Coronary artery (tissue), 2 donors: ENCODE results near the gene NOC3L.

Source experiments
- DNase-seq: peaks from one replicate; pipeline ENCODE4 v3.0.0-alpha.2; 2017; ENCODE audit warnings: low spot score
- H3K27ac ChIP-seq, 2 donors: fragments of 200-600 bp; sonication (generic); one replicate each; pipeline ENCODE4 v1.5.1; 2016 to 2019
- H3K4me3 ChIP-seq: fragments of 200-600 bp; sonication (generic); 2 replicates; pipeline ENCODE4 v1.5.1; 2016; ENCODE audit warnings: mild to moderate bottlenecking, moderate library complexity
- TF ChIP-seq, protein P1 (sequence below): fragments of 200-600 bp; sonication (generic); IDR thresholded peaks from one replicate; pipeline ENCODE4 v1.5.1; 2019; ENCODE audit warnings: antibody characterized with exemption

Gene NOC3L

DNA sequence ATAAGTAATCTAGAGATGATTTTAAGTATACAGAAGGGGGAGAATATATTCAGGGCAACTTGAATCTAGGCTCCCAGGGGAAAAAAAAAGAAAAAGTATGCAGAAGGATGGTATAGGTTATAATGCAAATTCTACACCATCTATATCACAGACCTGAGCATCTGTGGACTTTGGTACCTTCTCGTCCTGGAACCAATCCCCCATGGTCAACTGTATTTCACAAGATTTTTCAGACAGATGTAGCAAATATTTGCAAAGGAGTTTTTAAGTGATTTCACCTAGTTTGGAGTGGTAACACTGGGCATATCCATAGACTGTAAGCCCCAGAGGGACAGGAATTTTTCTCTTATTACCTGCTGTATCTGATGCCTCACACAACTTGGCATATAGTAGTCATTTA, 58.8 kb downstream of the NOC3L start:
- TF ChIP-seq, protein P1, sequence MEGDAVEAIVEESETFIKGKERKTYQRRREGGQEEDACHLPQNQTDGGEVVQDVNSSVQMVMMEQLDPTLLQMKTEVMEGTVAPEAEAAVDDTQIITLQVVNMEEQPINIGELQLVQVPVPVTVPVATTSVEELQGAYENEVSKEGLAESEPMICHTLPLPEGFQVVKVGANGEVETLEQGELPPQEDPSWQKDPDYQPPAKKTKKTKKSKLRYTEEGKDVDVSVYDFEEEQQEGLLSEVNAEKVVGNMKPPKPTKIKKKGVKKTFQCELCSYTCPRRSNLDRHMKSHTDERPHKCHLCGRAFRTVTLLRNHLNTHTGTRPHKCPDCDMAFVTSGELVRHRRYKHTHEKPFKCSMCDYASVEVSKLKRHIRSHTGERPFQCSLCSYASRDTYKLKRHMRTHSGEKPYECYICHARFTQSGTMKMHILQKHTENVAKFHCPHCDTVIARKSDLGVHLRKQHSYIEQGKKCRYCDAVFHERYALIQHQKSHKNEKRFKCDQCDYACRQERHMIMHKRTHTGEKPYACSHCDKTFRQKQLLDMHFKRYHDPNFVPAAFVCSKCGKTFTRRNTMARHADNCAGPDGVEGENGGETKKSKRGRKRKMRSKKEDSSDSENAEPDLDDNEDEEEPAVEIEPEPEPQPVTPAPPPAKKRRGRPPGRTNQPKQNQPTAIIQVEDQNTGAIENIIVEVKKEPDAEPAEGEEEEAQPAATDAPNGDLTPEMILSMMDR: no peak
- Histone ChIP-seq H3K4me3 (no peak overlapping the region), H3K27ac (no peak overlapping the region)
- DNase-seq: no peak

DNA sequence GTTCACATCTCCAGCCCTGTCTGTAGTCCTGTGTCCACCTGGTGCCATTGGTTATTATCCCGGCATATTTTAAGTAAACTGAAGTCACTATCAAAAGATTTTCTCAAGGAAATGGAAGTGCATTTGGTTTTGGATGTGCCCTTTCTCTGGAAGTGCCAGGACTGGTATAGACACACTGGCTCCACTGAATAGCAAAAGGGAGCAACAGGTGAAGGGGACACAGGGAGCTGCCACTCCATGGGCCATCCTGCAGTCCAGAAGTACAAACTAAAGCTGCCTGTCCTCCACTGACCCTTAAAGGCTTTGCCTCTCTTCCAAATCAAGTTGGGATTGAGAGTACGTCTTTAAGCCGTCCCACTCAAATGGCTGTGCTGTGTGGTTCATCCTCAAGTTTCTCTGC, 62.7 kb downstream of the NOC3L start:
- H3K4me3 ChIP-seq: no peak overlapping the region
- DNase-seq: no peak
- TF ChIP-seq, protein P1: no peak
- no peak overlapping the region for H3K27ac ChIP-seq

DNA sequence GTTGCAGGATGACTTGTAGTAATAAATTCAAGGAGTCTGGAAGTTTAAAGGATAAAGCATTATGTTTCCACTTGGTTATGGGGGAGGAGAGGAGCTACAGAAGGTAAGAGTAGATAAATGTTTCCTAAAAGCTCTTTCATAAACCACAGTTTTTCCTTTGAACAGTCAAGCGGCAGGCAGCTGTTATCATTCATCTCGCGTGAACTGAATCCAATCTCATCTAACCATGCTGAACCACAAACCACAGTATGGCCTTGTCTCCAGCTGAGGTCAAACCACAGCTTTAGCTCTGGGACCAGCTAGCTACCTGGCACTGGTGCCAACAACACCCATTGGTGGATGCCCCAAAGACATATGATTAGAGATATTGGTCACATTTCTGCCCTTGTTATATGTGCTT, 63.3 kb downstream of the NOC3L start:
- Histone ChIP-seq H3K4me3 (no peak overlapping the region), H3K27ac (no peak overlapping the region)
- TF ChIP-seq, protein P1: no peak
- DNase-seq: no peak

DNA sequence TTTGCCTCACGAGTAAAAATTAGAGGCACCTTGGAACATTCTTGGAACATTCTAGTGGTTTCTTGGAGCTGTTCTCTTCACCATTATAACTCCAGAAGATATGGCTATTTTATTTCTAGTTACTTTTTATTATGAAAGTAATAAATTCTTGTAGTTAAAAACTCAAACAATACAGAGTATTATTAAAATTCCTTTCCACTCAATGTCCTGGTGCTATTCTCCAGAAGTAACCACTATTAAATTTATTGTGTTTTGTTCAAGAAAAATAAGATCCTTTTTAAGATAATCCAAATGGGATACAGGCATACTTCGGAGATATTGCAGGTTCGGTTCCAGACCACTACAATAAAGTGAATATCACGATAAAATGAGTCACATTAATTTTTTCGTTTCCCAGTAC, 68.6 kb downstream of the NOC3L start:
- Histone ChIP-seq H3K27ac (no peak overlapping the region), H3K4me3 (no peak overlapping the region)
- TF ChIP-seq, protein P1: no peak
- DNase-seq: no peak

DNA sequence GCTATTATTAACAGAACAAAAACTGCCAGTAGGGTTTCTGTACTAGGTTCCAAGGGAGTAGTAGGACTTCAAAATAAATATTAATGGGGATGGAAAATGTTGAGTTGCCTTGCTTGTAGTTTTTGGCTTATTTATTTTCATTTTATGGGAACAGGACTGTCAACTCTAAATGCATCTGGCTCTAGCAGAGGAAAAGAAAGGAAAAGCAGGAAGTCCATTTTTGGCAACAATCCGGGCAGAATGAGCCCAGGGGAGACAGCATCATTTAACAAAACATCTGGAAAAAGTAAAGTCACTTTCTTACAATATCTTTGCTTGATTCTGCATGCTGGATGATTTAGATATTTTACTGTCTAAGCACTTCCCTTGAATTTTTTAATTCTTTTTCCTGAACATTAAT, 69.4 kb downstream of the NOC3L start:
- Histone ChIP-seq H3K4me3 (no peak overlapping the region), H3K27ac (no peak overlapping the region)
- no peak for DNase-seq
- TF ChIP-seq, protein P1: no peak

DNA sequence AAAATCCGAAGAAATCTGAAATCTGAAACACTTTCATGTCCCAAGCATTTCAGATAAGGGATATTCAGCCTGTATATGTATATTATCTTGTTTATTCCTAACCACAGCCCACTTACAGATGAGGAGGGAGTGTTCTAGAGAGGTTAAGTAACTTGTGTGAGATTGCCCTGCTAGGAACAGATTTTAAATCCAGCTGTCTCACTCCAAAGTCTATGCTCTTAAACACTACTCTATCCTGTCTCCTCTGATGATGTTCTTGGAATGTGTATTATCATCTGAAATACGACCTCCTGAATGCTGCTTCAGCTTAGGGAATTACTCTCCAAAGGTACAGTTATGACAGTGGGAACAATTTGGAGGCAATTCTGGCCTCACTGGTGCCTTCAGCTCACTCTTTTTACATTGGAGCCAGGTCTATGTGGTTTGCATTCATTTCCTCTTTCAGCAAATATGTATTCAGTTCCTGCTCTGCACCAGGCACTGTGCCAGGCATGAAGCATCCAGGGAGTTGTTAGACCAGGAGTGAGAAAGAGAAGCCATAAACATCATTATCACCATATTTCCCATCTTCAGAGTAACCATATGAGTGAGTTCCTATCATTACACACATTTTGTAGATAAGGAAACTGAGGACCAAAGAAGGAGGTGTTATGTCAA, 70.2 kb downstream of the NOC3L start:
- Histone ChIP-seq H3K27ac (peak overlapping the region in 1 of 2 donors; percentile 51), H3K4me3 (no peak overlapping the region)
- TF ChIP-seq, protein P1: no peak
- no peak for DNase-seq

DNA sequence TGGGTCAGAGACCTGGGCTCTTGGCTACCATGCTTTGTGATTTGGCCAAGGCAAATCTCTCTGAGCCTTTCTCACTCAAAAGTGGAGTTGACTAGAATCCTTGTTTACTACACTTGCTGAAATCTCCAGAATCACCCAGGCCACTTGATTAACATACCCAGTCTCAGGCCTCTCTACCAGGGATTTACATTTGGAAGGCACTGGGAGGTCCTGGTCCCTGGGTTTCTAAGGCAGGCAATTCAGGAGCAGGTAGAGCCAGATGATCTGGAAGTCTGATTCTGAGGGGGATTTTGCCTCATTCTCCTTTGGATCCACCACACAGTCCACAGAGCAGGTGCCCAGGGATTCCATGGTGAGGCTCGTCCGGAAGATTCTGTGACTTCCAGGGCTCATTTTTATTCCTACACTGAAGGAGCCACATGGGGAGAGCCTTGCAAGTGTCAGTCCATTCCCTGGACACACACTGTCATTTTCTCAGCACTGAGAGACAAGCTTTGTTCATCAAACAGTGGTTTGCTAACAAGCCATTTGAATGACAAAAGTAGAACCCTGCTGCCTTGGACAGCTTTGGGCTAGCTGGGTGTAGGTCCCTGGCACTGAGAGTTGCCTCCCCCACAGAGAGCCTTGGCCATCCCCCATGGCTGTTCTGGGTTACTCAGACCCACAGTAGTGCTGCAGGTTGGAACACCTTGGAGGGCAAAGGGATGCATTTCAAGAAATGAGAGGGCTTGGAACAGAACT, 74.2 kb downstream of the NOC3L start:
- DNase-seq: no peak
- no peak overlapping the region for H3K4me3 ChIP-seq
- TF ChIP-seq, protein P1: no peak
- H3K27ac ChIP-seq: no peak overlapping the region
